ENCODE measurements around the gene UBE2G2. TPM values are rescaled to one million over a fixed set of nuclear protein-coding genes. Genes with fewer than 3 reads are reported as not detected.

Gene UBE2G2
- 41.8 and 55.8 TPM in 2 replicates for total RNA-seq

GRCh38 chr21:44801468-44802395, at the start of gene UBE2G2:
Gene UBE2G2, minus strand, starts transcription at chr21:44801820. Its CDS starts 72 bp downstream, at chr21:44801748.

GRCh38 chr21:44817914-44818639, 16.5 kb upstream of the UBE2G2 start, which contains the start of gene SUMO3:
Gene SUMO3, minus strand, starts transcription at chr21:44818062. Its CDS starts 94 bp downstream, at chr21:44817968.

Other genes starting within 250 kb of the UBE2G2 start
- gene KRTAP10-3, start 243.0 kb downstream of the UBE2G2 start, total RNA-seq = not detected in 2 replicates
- gene KRTAP10-4, start 228.1 kb downstream of the UBE2G2 start, total RNA-seq = not detected in 2 replicates
- gene KRTAP10-5, start 221.2 kb downstream of the UBE2G2 start, total RNA-seq = not detected in 2 replicates
- not detected in 2 replicates for gene KRTAP10-6, start 209.3 kb downstream of the UBE2G2 start, total RNA-seq
- not detected in 2 replicates for gene KRTAP10-7, start 201.2 kb downstream of the UBE2G2 start, total RNA-seq
- gene KRTAP10-8, start 189.7 kb downstream of the UBE2G2 start, total RNA-seq = not detected in 2 replicates
- not detected in 2 replicates for gene KRTAP10-9, start 174.7 kb downstream of the UBE2G2 start, total RNA-seq
- not detected in 2 replicates for gene KRTAP10-10, start 164.5 kb downstream of the UBE2G2 start, total RNA-seq
- gene KRTAP10-11, start 155.4 kb downstream of the UBE2G2 start, total RNA-seq = not detected in 2 replicates
- not detected in 2 replicates for gene KRTAP12-4, start 147.2 kb downstream of the UBE2G2 start, total RNA-seq
- not detected in 2 replicates for gene KRTAP12-3, start 143.9 kb downstream of the UBE2G2 start, total RNA-seq
- not detected in 2 replicates for gene KRTAP12-2, start 134.9 kb downstream of the UBE2G2 start, total RNA-seq
- gene KRTAP12-1, start 119.7 kb downstream of the UBE2G2 start, total RNA-seq = not detected in 2 replicates
- not detected in 2 replicates for gene KRTAP10-12, start 104.6 kb downstream of the UBE2G2 start, total RNA-seq
- not detected in 2 replicates for gene TSPEAR, start 90.2 kb downstream of the UBE2G2 start, total RNA-seq
- gene SUMO3, start 16.2 kb upstream of the UBE2G2 start, total RNA-seq = 71.7 and 77.9 TPM in 2 replicates
- gene PTTG1IP, start 71.9 kb upstream of the UBE2G2 start, total RNA-seq = 146 and 185 TPM in 2 replicates
- gene ITGB2, start 119.1 kb upstream of the UBE2G2 start, total RNA-seq = not detected in 2 replicates
- 11.4 and 14.0 TPM in 2 replicates for gene SLX9, start 138.2 kb upstream of the UBE2G2 start, total RNA-seq

All from bronchial smooth muscle cell (primary cell).